ENCODE measurements around the gene SPIB.
"Not testable (repeated sequence)": the region's sequence is repeated elsewhere in the genome, so short reads cannot be mapped to it uniquely, and the experiment has no call there.

Gene SPIB

DNA sequence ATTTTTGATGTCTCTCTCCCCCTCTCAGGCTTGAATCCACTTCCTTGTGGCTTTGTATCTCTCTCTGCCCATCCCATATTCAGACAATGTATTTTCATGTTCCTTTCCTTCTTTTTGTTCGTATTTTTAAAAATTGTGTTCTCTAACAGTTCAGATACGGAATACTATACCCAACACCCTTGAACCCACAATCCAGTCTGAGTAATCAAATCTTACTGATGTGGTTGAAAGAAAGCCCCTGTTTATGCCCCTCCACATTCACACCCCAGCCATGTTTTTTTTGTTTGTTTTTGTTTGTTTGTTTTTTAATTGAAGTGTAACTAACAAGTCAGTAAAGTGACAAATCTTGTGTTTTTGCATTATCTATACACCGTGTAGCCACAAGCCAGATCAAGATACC, 1.4 kb downstream of the SPIB start:
- no peak for DNase-seq

GRCh38 chr19:50420808-50421207, 2.1 kb downstream of the SPIB start:
- DNase-seq, result no peak

GRCh38 chr19:50422397-50423278, 3.9 kb downstream of the SPIB start:
- no peak for DNase-seq

DNA sequence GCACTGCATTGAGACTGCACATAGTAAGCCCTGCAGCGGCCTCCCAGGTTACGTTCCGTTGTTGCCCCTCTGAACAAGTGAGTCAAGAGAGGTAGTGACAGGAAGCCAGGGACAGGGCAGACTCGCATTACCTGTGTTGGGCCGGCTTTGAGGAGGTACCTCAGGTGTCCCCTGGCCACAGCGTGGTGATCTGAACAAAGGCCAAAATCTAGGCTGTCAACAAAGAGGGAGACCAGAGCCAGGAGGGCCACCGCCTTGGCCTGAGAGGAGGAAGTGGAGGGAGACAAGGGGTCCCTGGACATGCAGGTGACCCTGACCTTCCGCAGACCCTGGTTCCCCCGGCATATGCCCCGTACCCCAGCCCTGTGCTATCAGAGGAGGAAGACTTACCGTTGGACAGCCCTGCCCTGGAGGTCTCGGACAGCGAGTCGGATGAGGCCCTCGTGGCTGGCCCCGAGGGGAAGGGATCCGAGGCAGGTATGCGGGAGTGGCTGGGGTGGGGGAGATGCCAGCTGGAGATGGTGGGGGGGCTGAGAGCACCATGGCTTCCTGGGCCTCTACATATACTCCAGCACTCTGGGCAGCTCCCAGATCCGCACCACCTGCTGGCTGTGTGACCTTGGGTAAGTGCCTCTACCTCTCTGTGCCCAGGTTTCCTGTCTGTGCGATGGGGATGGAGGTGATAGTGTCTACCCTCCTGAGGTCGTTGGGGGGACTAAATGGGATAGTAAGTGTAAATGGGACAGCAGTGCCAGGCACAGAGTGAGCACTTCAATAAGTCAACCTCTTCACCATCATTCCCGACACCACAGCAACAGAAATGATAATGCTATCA, 4.8 kb downstream of the SPIB start:
- DNase-seq, result no peak

DNA sequence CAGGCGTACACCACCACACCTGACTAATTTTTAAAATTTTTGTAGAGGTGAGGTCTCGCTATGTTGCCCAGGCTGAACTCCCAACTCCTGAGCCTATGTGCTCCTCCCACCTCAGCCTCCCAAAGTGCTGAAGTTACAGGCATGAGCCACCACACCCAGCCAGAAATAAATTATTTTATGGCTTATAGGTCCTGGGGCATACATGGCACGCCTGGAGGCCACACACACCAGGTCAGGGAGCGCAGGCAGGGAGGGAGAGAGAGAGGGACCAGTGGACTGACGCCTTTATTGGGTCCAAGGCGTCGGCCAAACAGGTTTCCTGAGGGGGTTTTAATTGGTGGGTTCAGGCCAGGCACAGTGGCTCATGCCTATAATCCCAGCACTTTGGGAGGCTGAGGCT, 6.8 kb downstream of the SPIB start:
- DNase-seq, result no peak

DNA sequence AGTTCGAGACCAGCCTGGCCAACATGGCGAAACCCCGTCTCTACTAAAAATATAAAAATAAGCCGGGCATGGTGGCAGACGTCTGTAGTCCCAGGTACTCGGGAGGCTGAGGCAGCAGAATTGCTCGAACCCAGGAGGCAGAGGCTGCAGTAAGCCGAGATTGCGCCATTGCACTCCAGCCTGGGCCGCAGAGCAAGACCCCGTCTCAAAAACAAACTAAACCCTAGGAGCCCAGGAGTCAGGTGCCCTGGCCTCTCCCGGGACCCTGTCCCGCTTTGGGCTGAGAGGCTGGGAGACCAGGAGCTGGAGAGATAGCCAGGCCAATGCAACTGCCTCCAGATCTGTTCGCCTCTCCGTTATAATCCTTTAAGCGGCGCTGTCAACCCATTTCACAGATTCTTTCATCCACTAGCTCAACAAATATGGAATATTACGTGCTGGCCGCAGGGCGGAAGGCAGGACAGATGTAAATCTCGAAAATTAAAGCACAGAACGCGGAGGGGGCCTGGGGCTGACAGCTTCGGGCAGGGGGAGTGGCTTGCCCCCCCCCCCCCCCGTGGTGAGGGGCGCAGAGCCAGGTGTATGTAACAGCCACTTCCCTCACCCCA, 8.7 kb downstream of the SPIB start:
- DNase-seq, result no peak

GRCh38 chr19:50427997-50428425, 9.3 kb downstream of the SPIB start:
- peak; percentile 37 for DNase-seq

- no peak for DNase-seq
Measured at GRCh38 chr19:50428772-50429463, 10.2 kb downstream of the SPIB start.

GRCh38 chr19:50430888-50431342, 12.2 kb downstream of the SPIB start:
- no peak for DNase-seq

- peak; percentile 84 for DNase-seq
Measured at GRCh38 chr19:50431343-50432220, 12.8 kb downstream of the SPIB start.

GRCh38 chr19:50432221-50433028, 13.7 kb downstream of the SPIB start, which contains the start of gene MYBPC2:
MYBPC2 (plus strand) TSS chr19:50432892; CDS start chr19:50432954, 62 bp downstream.
- DNase-seq, result no peak

DNA sequence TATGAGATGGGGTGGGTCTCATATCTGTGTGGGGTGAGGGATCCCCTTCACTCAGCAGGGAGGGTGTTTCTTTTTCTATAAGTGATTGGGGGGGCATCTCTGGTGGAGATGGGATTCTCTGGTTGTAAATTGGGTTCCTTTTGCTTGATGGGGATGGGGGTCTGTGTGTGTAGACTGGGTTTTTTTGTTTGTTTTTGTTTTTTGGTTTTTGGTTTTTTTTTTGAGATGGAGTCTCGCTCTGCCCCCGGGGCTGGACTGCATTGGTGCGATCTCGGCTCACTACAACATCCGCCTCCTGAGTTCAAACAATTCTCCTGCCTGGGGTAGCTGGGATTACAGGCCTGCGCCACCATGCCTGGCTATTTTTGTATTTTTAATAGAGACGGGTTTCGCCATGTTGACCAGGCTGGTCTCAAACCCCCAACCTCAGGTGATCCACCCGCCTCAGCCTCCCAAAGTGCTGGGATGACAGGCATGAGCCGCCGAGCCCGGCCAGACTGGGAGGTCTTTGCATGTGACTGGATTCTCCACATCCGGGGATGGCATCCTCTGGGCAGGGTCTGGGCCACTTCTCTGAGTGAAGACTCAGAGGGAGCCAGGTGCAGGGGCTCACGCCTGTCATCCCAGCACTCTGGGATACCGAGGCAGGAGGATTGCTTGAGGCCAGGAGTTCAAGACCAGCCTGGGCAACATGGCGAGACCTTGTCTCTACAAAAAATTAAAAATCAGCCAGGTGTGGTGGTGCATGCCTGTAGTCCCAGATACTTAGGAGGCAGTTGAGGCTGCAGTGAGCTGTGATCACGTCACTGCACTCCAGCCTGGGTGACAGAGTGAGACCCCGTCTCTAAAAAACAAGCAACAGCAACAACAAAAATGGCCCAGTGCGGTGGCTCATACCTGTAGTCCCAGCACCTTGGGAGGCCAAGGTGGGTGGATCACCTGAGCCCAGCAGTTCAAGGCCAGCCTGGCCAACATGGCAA, 14.8 kb downstream of the SPIB start:
- DNase-seq, result no peak

DNA sequence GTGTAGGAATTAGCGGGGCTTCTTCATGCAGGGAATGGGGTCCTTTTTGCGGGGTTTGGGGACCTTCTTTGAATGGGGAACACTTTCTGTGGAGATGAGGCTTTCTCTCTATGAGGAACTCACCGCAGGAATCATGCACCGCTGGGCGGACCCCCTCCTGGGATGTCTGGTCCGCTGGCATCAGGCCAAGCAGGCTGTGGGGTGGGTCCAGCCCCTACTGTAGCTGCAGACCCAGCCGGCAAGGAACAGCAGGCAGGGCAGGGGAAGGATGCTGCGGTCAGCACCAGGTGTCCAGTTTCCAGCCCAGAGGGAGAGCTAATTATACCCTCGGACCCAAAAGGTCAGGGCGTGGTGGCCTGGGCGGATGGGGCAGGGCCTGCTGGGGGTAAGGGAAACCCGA, 15.8 kb downstream of the SPIB start:
- no peak for DNase-seq

DNA sequence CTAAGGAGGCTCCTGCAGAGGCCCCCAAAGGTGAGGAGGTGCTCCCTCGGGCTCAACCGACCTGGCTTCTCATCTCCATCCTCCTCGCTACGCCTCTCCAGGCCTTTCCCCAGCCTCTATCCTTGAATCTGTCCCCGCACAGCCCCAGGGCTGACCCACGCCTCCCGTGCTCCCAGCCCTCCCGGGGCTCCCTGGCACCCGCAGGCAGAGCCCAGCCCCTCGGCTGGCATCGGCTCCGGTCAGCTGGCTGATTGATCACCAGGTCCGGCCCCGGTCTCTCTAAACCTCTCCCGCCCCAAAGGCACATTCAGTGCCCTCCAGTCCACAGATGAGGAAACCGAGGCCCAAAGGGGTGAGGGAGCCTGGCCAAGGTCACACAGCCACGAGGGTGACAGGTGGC, 16.5 kb downstream of the SPIB start:
- no peak for DNase-seq

GRCh38 chr19:50435627-50436026, 16.9 kb downstream of the SPIB start:
- DNase-seq, result no peak

DNA sequence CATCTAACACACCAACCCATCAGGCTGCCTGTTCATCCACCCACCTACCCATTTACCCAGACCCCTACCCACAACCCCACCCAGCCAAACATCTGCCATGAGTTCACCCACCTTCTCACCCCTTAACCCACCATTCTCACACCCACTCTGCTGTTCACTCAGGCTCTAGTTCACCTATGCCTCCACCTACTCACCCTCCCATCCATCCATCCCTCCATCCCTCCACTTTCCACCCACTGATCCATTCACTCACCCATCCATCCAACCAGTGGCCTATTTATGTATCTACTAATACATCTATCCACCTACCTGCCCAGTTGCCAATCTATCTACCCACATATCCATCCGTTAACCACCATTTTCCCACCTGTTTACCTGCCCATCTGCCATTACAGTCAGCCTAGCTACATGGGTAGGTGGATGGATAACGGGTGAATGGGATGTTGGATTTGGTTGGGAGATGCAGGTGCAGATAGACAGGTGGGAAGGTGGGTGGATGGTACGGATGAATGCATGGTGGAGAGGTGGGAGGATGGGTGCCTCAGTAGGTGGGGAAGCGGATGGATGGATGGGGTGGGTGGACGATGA, 19.2 kb downstream of the SPIB start:
- DNase-seq, result no peak

GRCh38 chr19:50439130-50439529, 20.4 kb downstream of the SPIB start:
- DNase-seq, result not testable (repeated sequence)

GRCh38 chr19:50444059-50444458, 25.3 kb downstream of the SPIB start:
- no peak for DNase-seq

GRCh38 chr19:50447053-50447452, 28.3 kb downstream of the SPIB start:
- DNase-seq, result no peak
